ENCODE measurements around the gene PIGB.
"Not testable (repeated sequence)": the region's sequence is repeated elsewhere in the genome, so short reads cannot be mapped to it uniquely, and the experiment has no call there.

Gene PIGB

DNA sequence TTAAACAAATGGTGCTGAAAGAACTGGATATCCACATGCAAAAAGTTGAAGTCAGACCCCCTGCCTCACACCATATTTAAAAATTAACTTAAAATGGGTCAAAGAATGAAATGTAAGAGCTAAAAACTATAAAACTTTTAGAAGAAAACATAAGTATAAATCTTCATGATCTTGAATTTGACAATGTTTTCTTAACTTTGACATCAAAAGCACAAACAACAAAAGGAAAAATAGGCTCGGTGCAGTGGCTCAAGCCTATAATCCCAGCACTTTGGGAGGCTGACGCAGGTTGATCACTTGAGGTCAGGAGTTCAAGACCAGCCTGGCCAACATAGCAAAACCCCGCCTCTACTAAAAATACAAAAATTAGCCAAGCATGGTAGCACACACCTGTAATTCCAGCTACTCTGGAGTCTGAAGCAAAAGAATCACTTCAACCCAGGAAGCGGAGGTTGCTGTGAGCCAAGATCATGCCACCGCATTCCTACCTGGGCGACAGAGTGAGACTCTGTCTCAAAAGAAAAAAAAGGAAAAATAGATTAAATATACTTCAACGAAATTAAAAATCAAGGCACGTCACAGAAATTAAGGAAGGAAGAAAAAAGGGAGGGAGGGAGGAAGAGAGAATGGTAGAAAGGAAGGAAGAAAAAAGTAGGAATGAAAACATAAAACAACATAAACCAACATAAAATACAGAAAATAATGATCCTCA is 30.9 kb upstream of the PIGB start:
- TF ChIP-seq, protein P1, sequence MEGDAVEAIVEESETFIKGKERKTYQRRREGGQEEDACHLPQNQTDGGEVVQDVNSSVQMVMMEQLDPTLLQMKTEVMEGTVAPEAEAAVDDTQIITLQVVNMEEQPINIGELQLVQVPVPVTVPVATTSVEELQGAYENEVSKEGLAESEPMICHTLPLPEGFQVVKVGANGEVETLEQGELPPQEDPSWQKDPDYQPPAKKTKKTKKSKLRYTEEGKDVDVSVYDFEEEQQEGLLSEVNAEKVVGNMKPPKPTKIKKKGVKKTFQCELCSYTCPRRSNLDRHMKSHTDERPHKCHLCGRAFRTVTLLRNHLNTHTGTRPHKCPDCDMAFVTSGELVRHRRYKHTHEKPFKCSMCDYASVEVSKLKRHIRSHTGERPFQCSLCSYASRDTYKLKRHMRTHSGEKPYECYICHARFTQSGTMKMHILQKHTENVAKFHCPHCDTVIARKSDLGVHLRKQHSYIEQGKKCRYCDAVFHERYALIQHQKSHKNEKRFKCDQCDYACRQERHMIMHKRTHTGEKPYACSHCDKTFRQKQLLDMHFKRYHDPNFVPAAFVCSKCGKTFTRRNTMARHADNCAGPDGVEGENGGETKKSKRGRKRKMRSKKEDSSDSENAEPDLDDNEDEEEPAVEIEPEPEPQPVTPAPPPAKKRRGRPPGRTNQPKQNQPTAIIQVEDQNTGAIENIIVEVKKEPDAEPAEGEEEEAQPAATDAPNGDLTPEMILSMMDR (IDR thresholded peaks at IDR 0.05; ENCODE audit: extremely low read depth, missing control alignments), result no peak
- no peak for DNase-seq (ENCODE audit: low spot score)

DNA sequence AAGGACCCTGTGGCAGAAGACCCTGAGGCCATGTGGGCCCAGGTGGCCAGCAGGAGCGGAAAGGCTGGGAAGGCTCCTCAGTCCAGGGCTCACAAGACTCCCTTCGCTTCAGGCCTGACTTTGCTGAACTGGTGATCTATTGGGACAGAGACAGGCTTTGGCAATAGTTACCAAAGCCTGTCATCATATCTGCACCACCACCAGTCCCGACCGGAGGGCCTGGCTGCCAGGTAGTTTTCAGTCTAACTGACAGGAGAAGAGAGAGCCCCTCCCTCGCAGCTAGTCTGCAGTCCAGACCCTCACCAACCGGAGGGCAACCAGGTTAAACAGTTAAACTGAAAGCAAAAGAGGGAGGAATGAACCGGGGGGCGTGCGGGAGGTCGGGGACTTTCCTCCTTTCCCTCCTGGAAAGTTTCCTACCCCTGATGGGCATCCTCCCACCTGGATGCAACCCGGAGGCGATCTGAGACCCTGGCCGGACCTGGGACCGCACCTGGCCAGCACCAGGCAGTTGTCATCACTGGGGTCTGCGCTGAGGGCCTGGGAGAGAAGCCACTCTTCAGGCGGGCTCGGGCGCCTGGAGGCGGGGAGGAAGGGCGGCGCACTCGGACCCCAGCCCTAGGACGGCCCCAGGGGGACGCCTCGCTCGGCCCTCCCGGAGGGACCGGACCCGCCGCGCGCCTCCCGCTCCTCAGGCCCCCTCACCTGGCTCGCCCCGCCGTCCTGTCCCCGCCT is 29.8 kb upstream of the PIGB start:
- TF ChIP-seq, protein P1 (IDR thresholded peaks at IDR 0.05; ENCODE audit: extremely low read depth, missing control alignments), result no peak
- peak; percentile 31 for DNase-seq (ENCODE audit: low spot score)

DNA sequence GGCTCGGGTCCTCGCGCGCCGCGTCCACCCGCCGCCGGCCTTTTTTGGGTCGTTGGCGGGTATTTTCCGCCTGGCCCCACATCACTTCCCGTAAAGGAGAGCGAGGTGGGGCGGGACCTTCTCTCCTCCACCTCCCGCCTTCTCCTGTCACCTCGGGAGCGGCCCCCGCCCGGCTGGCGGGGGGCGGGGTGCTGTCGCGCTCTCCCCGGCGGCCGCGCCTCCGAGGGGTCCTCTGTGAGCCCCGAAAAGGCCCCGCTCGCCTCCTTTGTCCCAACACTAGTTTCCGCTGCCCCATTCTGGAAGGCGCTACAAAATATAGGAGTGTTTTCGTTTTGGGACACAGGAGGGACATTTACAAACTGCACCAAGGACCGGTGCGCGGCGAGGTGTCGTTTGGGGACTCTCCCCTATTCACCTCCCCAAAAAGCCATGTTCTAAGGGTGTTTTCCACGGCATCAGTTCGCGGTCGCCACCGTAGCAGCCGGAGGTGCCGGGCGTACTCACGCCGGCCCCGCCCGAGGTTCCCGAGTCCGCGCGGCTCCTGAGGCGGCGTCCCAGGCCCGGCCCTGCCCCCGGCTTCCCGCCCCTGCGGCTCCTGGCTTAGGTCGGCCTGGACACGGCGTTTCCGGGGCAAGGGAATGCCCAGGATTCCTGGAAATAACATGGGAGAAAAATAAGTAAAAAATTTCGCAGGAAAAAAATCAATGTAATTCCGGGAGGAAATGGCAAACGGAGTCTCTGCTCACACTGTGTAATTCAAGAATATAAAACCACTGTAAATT is 29.1 kb upstream of the PIGB start, which contains the start of gene RAB27A:
Gene RAB27A (minus strand): TSS at position 68 of the 782 bp plus-strand sequence. CDS start 54,879 bp downstream, outside the sequence.
- TF ChIP-seq, protein P1 (IDR thresholded peaks at IDR 0.05; ENCODE audit: extremely low read depth, missing control alignments), result no peak
- DNase-seq (ENCODE audit: low spot score), result peak; percentile 89

GRCh38 chr15:55290528-55291057 is 28.4 kb upstream of the PIGB start:
- peak; percentile 86 for DNase-seq (ENCODE audit: low spot score)
- TF ChIP-seq, protein P1 (IDR thresholded peaks at IDR 0.05; ENCODE audit: extremely low read depth, missing control alignments), result peak; percentile 85

DNA sequence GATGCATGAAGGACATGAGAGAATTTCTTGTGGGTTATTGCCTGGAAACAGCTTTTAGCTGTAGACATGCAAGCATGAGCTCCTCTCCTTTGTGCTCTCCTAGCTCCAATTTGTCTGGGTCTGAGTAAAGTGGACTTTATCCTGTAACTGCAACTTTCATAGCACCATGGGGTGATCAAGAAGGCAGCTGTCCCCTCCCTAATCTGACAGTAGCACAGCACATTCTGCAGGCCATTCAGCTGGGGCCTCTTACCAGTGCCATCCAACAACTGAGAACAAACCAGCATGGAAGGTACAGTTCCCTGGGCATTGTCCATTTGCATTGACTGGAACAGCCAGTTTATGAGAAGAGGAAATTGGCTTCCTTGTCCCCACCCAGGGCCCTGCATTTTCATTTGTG is 21.7 kb upstream of the PIGB start:
- no peak for DNase-seq (ENCODE audit: low spot score)
- TF ChIP-seq, protein P1 (IDR thresholded peaks at IDR 0.05; ENCODE audit: extremely low read depth, missing control alignments), result no peak

- not testable (repeated sequence) for DNase-seq (ENCODE audit: low spot score)
These were observed 16.2 kb upstream of the PIGB start for GRCh38 chr15:55302801-55303200.

DNA sequence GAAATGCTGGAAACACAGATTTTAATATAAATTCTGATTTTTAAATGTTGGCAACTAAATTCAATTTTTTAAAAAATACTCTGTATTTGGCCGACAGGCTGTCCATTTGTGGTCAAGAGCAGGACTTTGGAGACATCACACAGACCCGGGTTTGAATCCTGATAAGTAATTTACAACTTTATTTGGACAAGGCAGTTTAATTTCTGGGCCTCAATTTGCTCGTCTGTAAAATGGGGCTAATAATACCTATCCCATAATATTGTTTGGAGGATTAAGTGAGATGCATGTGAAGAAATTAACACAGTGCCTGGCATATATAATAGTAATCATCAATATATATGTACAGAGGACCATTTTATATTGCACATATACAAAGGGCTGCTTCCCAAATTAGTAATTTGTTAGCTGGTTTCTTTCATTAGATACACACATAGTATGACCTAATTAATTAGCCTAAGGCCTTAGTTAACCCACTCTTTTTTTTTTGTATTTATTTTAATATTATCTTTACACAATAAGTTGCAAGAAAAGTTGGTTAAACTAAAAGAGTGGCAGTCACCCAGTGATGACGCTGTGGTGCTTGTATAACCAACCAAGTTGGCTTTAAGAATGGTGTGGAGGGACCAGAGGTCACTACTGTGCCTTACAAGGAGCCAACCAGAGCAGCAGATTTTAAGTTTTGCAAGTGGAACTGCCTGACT is 665 bp downstream of the PIGB start:
- peak; percentile 61 for DNase-seq (ENCODE audit: low spot score)
- TF ChIP-seq, protein P1 (IDR thresholded peaks at IDR 0.05; ENCODE audit: extremely low read depth, missing control alignments), result no peak
